ENCODE measurements around the gene CHRNA5. TPM values are rescaled to one million over a fixed set of nuclear protein-coding genes. Genes with fewer than 3 reads are reported as not detected.
"Not testable (repeated sequence)": the region's sequence is repeated elsewhere in the genome, so short reads cannot be mapped to it uniquely, and the experiment has no call there.

The CHRNA5 gene
- total and polyA plus RNA-seq, 4 donors: 0.99 to 2.9 (median 2.1) TPM

DNA sequence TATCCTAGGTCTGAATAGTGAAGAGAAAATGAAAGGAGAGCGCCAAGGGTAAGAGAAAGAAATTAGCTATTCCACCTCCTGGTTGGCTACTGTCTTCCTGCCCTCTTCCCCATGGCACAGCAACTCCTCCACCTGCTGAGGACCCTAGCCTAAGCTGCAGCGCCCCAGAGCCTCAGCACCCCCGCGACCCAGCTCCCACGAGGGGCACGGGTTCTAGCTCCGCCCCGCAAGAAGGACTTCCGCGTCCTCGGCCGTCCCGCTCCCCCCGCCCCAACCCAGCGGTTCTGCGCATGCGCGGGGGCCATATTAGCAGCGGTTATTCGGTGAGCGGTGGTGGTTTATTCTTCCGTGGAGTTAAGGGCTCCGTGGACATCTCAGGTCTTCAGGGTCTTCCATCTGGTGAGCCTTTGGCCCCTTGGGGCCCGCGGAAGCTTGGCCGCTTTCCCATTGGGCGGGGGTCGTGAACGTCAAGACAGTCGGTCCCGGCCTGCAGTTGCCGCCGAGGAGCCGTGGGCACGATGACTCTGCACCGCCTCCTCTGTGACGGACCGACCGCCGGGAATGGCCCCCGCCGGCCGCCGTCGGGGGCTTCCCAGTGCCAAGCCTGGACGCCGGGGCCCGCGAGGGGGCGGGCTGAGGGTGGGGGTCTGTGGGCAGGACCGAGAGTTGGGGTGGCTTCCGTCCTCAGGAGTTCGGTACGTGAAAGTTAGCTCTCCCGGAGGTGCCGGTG is 25.0 kb upstream of the CHRNA5 start, which contains the start of gene PSMA4:
TSS of gene PSMA4 (plus strand) at position 304 of the 730 bp plus-strand sequence. CDS start 1,484 bp downstream, outside the sequence.
- H3K27me3 ChIP-seq (ENCODE audit: control insufficient read depth, insufficient read depth, low read length): no peaks in the 10 kb centered on the region
- WGBS (ENCODE audit: insufficient coverage): under 1% methylated on average over 55 of the region's 56 CpGs
- DNase-seq (ENCODE audit: low read depth in 4 of 6, low spot score in 6 of 6): peak; percentile 78 to 98 (median 90)
- peaks cover 9% of the 10 kb centered on the region for H3K36me3 ChIP-seq (ENCODE audit: control insufficient read depth, insufficient read depth, low read length)
- H3K4me1 ChIP-seq (ENCODE audit: control insufficient read depth, insufficient read depth, low read length): peaks cover 7% of the 10 kb centered on the region
- peak within 1 kb of the TSS; percentile 98 for H3K27ac ChIP-seq (ENCODE audit: low read depth, low read length)
- H3K9me3 ChIP-seq (ENCODE audit: control insufficient read depth, insufficient read depth, low read length): no peaks in the 10 kb centered on the region
- H3K4me3 ChIP-seq (ENCODE audit: low read depth, low read length): peak within 1 kb of the TSS; percentile 94

- WGBS (ENCODE audit: insufficient coverage): 14% methylated on average over 13 of the region's 17 CpGs
- Histone ChIP-seq H3K4me1 (ENCODE audit: control insufficient read depth, insufficient read depth, low read length) (peaks cover 7% of the 10 kb centered on the region), H3K27ac (ENCODE audit: low read depth, low read length) (peak overlapping the region; percentile 98), H3K36me3 (ENCODE audit: control insufficient read depth, insufficient read depth, low read length) (peaks cover 11% of the 10 kb centered on the region), H3K9me3 (ENCODE audit: control insufficient read depth, insufficient read depth, low read length) (no peaks in the 10 kb centered on the region), H3K27me3 (ENCODE audit: control insufficient read depth, insufficient read depth, low read length) (no peaks in the 10 kb centered on the region), H3K4me3 (ENCODE audit: low read depth, low read length) (peak overlapping the region; percentile 94)
- DNase-seq (ENCODE audit: low read depth in 4 of 6, low spot score in 6 of 6): no peak
These were observed 24.2 kb upstream of the CHRNA5 start for GRCh38 chr15:78540871-78541743.

DNA sequence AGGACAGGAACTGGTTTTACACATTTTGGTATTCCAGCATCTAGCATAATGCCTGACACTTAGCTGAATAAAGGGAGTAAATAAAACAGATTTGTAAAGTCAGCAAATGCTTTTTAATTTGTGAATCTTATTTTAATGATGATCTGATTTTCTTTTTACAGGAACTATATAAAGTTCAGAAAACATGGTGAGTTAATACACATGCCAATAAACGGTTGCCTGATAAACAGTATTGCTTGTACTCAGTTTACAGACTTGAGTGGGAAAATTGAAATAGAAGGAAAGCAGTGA is 23.6 kb upstream of the CHRNA5 start:
- DNase-seq (ENCODE audit: low read depth in 4 of 6, low spot score in 6 of 6): no peak
- peaks cover 17% of the 10 kb centered on the region for H3K36me3 ChIP-seq (ENCODE audit: control insufficient read depth, insufficient read depth, low read length)
- no CpG with 5 or more reads among the region's 1 CpG for WGBS (ENCODE audit: insufficient coverage)
- no peaks in the 10 kb centered on the region for H3K9me3 ChIP-seq (ENCODE audit: control insufficient read depth, insufficient read depth, low read length)
- no peaks in the 10 kb centered on the region for H3K27me3 ChIP-seq (ENCODE audit: control insufficient read depth, insufficient read depth, low read length)
- H3K4me1 ChIP-seq (ENCODE audit: control insufficient read depth, insufficient read depth, low read length): peaks cover 7% of the 10 kb centered on the region
- peak overlapping the region; percentile 94 for H3K4me3 ChIP-seq (ENCODE audit: low read depth, low read length)
- no peak overlapping the region for H3K27ac ChIP-seq (ENCODE audit: low read depth, low read length)

DNA sequence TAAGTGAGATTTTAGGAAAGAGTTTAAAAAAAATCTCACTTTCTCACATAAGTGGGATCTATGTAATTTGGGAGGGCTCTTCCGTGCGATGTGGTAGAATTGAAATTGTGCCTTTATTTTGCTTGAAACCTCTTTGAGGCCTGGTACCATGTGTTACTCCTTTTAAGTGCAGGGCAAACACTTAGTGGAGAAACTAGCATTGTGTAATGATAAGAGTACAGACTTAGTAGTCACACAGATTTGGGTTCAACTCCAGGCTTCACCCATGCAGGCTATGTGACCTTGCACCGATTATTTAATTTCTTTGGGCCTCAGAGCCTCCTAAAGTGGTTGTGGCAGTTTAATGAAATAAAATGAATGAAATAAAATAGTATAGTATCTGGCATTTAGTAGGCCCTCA is 22.7 kb upstream of the CHRNA5 start:
- Histone ChIP-seq H3K36me3 (ENCODE audit: control insufficient read depth, insufficient read depth, low read length) (peaks cover 24% of the 10 kb centered on the region), H3K4me1 (ENCODE audit: control insufficient read depth, insufficient read depth, low read length) (peaks cover 7% of the 10 kb centered on the region), H3K9me3 (ENCODE audit: control insufficient read depth, insufficient read depth, low read length) (no peaks in the 10 kb centered on the region), H3K4me3 (ENCODE audit: low read depth, low read length) (no peak overlapping the region), H3K27me3 (ENCODE audit: control insufficient read depth, insufficient read depth, low read length) (no peaks in the 10 kb centered on the region), H3K27ac (ENCODE audit: low read depth, low read length) (no peak overlapping the region)
- WGBS (ENCODE audit: insufficient coverage): 94% methylated on average over 3 of the region's 3 CpGs
- DNase-seq (ENCODE audit: low read depth in 4 of 6, low spot score in 6 of 6): no peak

GRCh38 chr15:78550194-78550593 is 15.1 kb upstream of the CHRNA5 start:
- no peak overlapping the region for H3K4me3 ChIP-seq (ENCODE audit: low read depth, low read length)
- 70% methylated on average over 4 of the region's 6 CpGs for WGBS (ENCODE audit: insufficient coverage)
- H3K27me3 ChIP-seq (ENCODE audit: control insufficient read depth, insufficient read depth, low read length): no peaks in the 10 kb centered on the region
- DNase-seq (ENCODE audit: low read depth in 4 of 6, low spot score in 6 of 6): no peak
- H3K36me3 ChIP-seq (ENCODE audit: control insufficient read depth, insufficient read depth, low read length): peaks cover 28% of the 10 kb centered on the region
- H3K4me1 ChIP-seq (ENCODE audit: control insufficient read depth, insufficient read depth, low read length): no peaks in the 10 kb centered on the region
- H3K9me3 ChIP-seq (ENCODE audit: control insufficient read depth, insufficient read depth, low read length): no peaks in the 10 kb centered on the region
- H3K27ac ChIP-seq (ENCODE audit: low read depth, low read length): no peak overlapping the region

DNA sequence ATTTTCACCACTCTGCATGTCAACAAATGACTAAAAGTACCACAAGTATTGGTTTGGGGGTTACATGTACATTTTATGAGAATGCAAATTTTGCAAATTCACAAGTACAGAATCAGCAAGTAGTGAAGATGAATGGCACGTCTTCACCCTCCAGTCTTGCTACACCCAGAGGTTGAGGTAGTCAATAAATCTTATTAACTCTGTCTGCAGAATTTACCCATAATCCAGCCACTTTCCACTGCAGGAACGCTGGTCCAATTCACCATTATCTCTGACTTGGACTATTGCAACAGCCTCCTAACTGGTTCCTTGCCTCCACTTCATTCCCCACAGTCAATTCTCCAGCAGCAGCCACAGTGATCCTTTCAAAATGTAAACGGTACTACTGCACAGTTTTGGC is 14.5 kb upstream of the CHRNA5 start:
- peaks cover 28% of the 10 kb centered on the region for H3K36me3 ChIP-seq (ENCODE audit: control insufficient read depth, insufficient read depth, low read length)
- no peaks in the 10 kb centered on the region for H3K27me3 ChIP-seq (ENCODE audit: control insufficient read depth, insufficient read depth, low read length)
- no peaks in the 10 kb centered on the region for H3K4me1 ChIP-seq (ENCODE audit: control insufficient read depth, insufficient read depth, low read length)
- no peak for DNase-seq (ENCODE audit: low read depth in 4 of 6, low spot score in 6 of 6)
- H3K27ac ChIP-seq (ENCODE audit: low read depth, low read length): no peak overlapping the region
- H3K4me3 ChIP-seq (ENCODE audit: low read depth, low read length): no peak overlapping the region
- 71% methylated on average over 2 of the region's 3 CpGs for WGBS (ENCODE audit: insufficient coverage)
- no peaks in the 10 kb centered on the region for H3K9me3 ChIP-seq (ENCODE audit: control insufficient read depth, insufficient read depth, low read length)

DNA sequence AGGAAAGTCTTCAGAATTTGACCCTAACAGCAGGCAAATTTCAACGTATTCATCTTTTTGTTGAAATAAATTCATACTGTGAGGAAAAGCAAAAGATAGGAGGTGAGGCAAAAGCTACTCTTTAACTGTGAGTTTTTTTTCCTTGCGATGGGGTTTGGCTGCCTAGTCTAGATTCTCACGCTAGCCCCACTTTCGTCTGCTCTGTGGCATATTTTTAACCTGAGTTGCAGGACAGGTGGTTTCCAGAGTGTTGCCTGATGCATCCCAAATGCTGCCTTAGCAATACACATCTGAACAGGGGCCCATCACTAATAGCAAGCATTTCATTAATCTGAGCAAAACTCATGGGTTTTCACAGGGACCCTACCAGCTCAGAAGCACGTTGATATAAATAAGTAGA is 13.4 kb upstream of the CHRNA5 start:
- Histone ChIP-seq H3K4me3 (ENCODE audit: low read depth, low read length) (no peak overlapping the region), H3K36me3 (ENCODE audit: control insufficient read depth, insufficient read depth, low read length) (peaks cover 18% of the 10 kb centered on the region), H3K27ac (ENCODE audit: low read depth, low read length) (no peak overlapping the region), H3K4me1 (ENCODE audit: control insufficient read depth, insufficient read depth, low read length) (no peaks in the 10 kb centered on the region), H3K9me3 (ENCODE audit: control insufficient read depth, insufficient read depth, low read length) (no peaks in the 10 kb centered on the region), H3K27me3 (ENCODE audit: control insufficient read depth, insufficient read depth, low read length) (no peaks in the 10 kb centered on the region)
- no peak for DNase-seq (ENCODE audit: low read depth in 4 of 6, low spot score in 6 of 6)
- WGBS (ENCODE audit: insufficient coverage): 90% methylated on average over 2 of the region's 5 CpGs

DNA sequence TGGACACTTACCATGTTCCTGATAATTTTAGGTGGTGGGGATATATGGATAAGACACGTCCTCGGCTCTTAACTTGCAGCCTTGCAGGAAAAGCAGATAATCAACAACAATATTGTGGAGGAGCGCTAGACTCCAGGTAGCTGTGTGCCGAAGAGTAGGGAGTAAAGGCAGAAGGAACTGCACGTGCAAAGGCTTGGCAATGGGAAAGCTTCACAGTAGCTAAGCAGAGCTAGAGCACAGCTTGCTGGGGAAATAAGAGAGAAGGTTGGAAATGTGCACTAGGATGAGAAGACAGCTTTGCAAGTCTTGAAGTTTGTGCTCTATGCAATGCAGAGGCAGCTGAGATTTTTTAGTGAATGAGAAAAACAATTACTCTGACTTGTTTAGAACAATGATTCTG is 12.7 kb upstream of the CHRNA5 start:
- 67% methylated on average over 3 of the region's 5 CpGs for WGBS (ENCODE audit: insufficient coverage)
- DNase-seq (ENCODE audit: low read depth in 4 of 6, low spot score in 6 of 6): peak in 1 of 6 donors; percentile 29

DNA sequence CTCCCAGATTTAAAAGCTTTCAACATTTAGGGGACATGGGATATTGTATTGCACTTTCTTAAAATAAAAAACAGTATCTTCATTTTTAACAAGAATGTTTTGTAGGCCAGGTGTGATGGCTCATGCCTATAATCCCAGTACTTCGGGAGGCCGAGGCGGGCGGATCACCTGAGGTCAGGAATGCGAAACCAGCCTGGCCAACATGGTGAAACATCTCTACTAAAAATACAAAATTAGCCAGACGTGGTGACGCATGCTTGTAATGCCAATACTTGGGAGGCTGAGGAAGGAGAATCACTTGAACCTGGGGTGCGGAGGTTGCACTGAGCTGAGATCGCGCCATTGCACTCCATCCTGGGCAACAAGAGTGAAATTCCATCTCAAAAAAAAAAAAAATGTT is 5.1 kb upstream of the CHRNA5 start:
- DNase-seq (ENCODE audit: low read depth in 4 of 6, low spot score in 6 of 6); H3K4me1 ChIP-seq (ENCODE audit: control insufficient read depth, insufficient read depth, low read length); H3K9me3 ChIP-seq (ENCODE audit: control insufficient read depth, insufficient read depth, low read length); H3K4me3 ChIP-seq (ENCODE audit: low read depth, low read length); H3K36me3 ChIP-seq (ENCODE audit: control insufficient read depth, insufficient read depth, low read length); H3K27me3 ChIP-seq (ENCODE audit: control insufficient read depth, insufficient read depth, low read length); H3K27ac ChIP-seq (ENCODE audit: low read depth, low read length): not testable (repeated sequence)
- WGBS (ENCODE audit: insufficient coverage): no CpG with 5 or more reads among the region's 10 CpGs

More for the DNA sequence above, 12.7 kb upstream of the CHRNA5 start:
- Histone ChIP-seq H3K27me3 (ENCODE audit: control insufficient read depth, insufficient read depth, low read length) (no peaks in the 10 kb centered on the region), H3K4me1 (ENCODE audit: control insufficient read depth, insufficient read depth, low read length) (no peaks in the 10 kb centered on the region), H3K4me3 (ENCODE audit: low read depth, low read length) (no peak overlapping the region), H3K27ac (ENCODE audit: low read depth, low read length) (no peak overlapping the region), H3K9me3 (ENCODE audit: control insufficient read depth, insufficient read depth, low read length) (no peaks in the 10 kb centered on the region), H3K36me3 (ENCODE audit: control insufficient read depth, insufficient read depth, low read length) (peaks cover 14% of the 10 kb centered on the region)

Measured in spinal cord (tissue), 10 donors.